Activated CD4-positive, alpha-beta T cell treated with anti-CD3 and anti-CD28 coated beads, Interleukin-2, amount 50 U/mL, for 24 hours (primary cell): ENCODE measurements around the gene LEF1.

Experiments
- DNase-seq, 2 donors: peaks; one replicate each; pipeline ENCODE4 v3.0.0-alpha.2; 2020; ENCODE audit warnings: low read depth in 1 of 2, low spot score in 1 of 2

Gene LEF1

DNA sequence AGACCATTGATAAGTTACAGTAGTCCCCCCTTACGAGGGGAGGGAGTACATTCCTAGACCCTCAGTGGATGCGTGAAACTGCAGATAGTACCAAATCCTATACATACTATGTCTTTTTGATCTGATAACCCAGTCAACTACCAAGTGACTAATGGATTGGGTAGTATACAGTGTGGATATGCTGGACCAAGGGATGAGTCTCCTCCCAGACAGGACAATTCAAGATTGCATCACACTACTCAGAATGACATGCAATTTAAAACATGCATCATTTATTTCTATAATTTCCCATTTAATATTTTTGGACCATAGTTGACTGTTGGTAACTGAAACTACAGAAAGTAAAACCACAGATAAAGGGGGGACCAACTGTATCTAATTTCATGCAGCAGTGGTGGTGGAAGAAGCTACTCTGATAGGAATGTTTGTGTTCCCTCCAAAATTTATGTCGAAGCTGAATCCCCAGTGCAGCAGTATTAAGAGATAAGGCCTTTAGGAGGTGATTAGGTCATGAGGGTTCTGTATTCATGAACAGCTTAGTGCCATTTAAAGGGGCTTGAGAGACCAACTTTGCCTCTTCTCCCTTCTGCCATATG is 167.1 kb downstream of the LEF1 start:
- no peak for DNase-seq

- DNase-seq = no peak
Observed at GRCh38 chr4:107999932-108000539, 168.7 kb downstream of the LEF1 start.

GRCh38 chr4:107997794-107998193 is 170.9 kb downstream of the LEF1 start:
- no peak for DNase-seq
